Measurements from ENCODE around the gene PTPRG.

The PTPRG gene

DNA sequence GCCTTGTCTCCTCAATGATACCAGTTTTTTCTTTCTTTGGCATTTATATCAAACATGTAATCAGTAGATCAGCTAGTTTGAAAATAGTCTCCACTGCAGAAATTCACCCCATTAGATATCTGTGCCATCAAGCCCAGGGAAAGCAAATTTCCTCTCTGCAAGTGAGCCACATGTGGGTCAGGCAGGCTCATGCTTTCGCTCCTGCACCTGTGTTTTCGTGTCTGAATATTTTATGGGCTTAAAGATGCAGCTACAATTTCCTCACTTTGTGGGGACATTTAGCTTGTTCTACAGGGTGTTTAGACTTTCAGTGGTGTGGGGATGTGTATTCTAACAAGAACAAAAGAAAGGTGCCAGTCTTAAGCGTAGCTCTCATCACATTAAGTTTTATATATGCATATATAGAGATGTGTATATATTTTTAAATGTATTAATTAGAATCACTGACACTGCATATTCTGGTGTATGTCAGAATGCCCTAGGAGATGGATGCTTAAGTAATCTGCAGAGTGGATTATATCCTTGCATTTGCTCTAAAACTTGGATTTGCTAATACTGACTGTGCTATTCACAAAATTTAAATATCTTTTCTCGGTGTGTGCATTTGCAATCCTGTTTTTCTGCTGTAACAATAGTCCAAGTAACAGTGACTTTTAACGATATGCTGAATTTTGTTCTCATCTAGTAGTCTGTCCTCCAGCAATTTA lies 372.6 kb downstream of the PTPRG start:
- Histone ChIP-seq H3K4me3 (replicated peaks; ENCODE audit: low read depth, low read length) (no peak overlapping the region), H3K27me3 (replicated peaks; ENCODE audit: control insufficient read depth, insufficient read depth, low read length) (no peaks in the 10 kb centered on the region), H3K36me3 (ENCODE audit: control insufficient read depth, insufficient read depth, low read length) (no peaks in the 10 kb centered on the region)
- no peak for DNase-seq (ENCODE audit: extremely low read depth, insufficient read length)
- TF ChIP-seq, protein P1, sequence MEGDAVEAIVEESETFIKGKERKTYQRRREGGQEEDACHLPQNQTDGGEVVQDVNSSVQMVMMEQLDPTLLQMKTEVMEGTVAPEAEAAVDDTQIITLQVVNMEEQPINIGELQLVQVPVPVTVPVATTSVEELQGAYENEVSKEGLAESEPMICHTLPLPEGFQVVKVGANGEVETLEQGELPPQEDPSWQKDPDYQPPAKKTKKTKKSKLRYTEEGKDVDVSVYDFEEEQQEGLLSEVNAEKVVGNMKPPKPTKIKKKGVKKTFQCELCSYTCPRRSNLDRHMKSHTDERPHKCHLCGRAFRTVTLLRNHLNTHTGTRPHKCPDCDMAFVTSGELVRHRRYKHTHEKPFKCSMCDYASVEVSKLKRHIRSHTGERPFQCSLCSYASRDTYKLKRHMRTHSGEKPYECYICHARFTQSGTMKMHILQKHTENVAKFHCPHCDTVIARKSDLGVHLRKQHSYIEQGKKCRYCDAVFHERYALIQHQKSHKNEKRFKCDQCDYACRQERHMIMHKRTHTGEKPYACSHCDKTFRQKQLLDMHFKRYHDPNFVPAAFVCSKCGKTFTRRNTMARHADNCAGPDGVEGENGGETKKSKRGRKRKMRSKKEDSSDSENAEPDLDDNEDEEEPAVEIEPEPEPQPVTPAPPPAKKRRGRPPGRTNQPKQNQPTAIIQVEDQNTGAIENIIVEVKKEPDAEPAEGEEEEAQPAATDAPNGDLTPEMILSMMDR (IDR thresholded peaks at IDR 0.05; ENCODE audit: insufficient read depth, low read length, poor library complexity, severe bottlenecking): no peak

DNA sequence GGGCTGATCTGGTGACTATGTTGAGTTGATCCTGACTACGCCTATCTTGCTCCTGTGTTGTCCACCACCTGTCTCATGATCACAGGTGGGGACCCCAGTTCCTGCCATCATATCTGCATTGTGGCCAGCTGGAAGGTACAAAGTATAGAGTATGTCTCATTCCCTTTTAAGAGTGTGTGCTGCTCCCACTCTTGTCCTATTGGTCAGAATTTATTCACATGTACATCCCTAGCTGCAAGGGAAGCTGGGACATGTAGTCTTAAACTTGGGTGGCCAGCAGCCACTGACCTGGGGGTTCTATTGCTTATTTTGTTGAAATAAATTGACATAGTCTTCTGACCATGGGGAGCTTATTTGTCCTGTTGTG lies 373.1 kb downstream of the PTPRG start:
- Histone ChIP-seq H3K4me3 (replicated peaks; ENCODE audit: low read depth, low read length) (no peak overlapping the region), H3K27me3 (replicated peaks; ENCODE audit: control insufficient read depth, insufficient read depth, low read length) (no peaks in the 10 kb centered on the region), H3K36me3 (ENCODE audit: control insufficient read depth, insufficient read depth, low read length) (no peaks in the 10 kb centered on the region)
- TF ChIP-seq, protein P1 (IDR thresholded peaks at IDR 0.05; ENCODE audit: insufficient read depth, low read length, poor library complexity, severe bottlenecking): no peak
- no peak for DNase-seq (ENCODE audit: extremely low read depth, insufficient read length)

DNA sequence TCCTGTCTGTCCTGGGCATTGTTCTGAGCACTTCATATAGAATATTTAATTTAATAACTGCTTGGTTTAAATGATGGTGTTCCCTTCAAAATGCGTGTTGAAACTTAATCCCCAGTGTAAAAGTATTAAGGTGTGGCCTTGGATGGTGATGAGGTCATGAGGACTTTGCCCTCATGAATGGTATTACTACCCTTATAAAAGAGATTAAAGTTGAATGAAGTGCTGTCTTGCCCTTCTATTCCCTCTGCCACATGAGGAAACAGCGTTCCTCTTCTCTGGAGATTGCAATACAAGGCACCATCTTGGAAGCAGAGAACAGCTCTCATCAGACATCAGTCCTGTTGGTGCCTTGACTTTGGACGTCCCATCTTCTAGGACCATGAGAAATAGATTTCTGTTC lies 374.4 kb downstream of the PTPRG start:
- TF ChIP-seq, protein P1 (IDR thresholded peaks at IDR 0.05; ENCODE audit: insufficient read depth, low read length, poor library complexity, severe bottlenecking): no peak
- no peaks in the 10 kb centered on the region for H3K27me3 ChIP-seq (replicated peaks; ENCODE audit: control insufficient read depth, insufficient read depth, low read length)

DNA sequence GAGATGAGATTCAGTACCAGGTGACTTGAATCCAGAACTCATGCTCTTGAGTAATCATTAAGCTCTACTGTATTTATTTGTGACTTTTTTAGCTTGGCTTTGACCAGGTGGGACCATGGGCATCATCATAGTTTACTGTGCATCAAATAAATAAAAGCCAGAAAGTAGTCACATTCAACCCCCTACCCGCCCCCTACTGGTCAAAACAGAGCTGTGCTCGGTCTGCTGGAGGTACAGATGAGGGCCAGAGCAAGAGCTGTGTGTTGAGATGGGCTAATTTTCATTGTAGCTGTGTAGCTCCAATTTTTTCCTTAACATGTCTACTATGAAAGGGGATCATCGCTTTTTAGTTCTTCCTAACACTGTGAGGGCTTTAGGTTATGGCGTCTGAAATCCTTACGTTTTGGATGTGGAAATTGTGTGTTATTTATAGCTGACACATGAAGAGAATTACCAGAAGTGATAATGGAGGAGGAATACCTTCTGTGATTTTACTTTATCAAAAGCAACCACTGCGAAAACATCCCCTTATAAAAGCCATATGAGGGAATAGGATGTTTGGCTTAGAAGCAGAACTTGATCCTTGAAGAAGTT lies 375.1 kb downstream of the PTPRG start:
- TF ChIP-seq, protein P1 (IDR thresholded peaks at IDR 0.05; ENCODE audit: insufficient read depth, low read length, poor library complexity, severe bottlenecking): peak; percentile 82
- no peak for DNase-seq (ENCODE audit: extremely low read depth, insufficient read length)
- H3K4me3 ChIP-seq (replicated peaks; ENCODE audit: low read depth, low read length): no peak overlapping the region
- no peaks in the 10 kb centered on the region for H3K36me3 ChIP-seq (ENCODE audit: control insufficient read depth, insufficient read depth, low read length)
- no peaks in the 10 kb centered on the region for H3K27me3 ChIP-seq (replicated peaks; ENCODE audit: control insufficient read depth, insufficient read depth, low read length)

More for the DNA sequence above, 374.4 kb downstream of the PTPRG start:
- DNase-seq (ENCODE audit: extremely low read depth, insufficient read length): no peak
- Histone ChIP-seq H3K4me3 (replicated peaks; ENCODE audit: low read depth, low read length) (no peak overlapping the region), H3K36me3 (ENCODE audit: control insufficient read depth, insufficient read depth, low read length) (no peaks in the 10 kb centered on the region)

DNA sequence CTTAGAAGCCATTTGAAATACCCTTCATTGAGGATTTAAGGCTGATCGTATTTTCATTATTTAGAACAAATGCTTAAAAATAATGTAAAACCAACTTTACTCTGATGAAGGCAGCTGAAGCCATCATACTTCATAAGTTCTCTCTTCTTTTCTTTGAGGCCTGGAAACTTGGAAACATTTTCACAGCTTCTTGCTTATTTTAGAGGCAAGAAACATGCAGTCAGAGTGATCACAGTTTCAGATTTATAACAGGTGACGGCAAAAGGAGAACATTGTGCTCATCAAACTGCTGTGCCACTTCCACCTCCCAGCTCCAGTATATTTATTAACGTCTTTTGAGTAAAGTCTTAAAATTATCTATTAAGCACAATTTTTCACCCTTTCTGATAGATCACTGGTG lies 376.1 kb downstream of the PTPRG start:
- TF ChIP-seq, protein P1 (IDR thresholded peaks at IDR 0.05; ENCODE audit: insufficient read depth, low read length, poor library complexity, severe bottlenecking): no peak
- DNase-seq (ENCODE audit: extremely low read depth, insufficient read length): no peak

More for the DNA sequence above, 376.1 kb downstream of the PTPRG start:
- H3K27me3 ChIP-seq (replicated peaks; ENCODE audit: control insufficient read depth, insufficient read depth, low read length): no peaks in the 10 kb centered on the region
- no peaks in the 10 kb centered on the region for H3K36me3 ChIP-seq (ENCODE audit: control insufficient read depth, insufficient read depth, low read length)
- H3K4me3 ChIP-seq (replicated peaks; ENCODE audit: low read depth, low read length): no peak overlapping the region
